ENCODE measurements around the gene TSPAN12.
"Not testable (repeated sequence)": the region's sequence is repeated elsewhere in the genome, so short reads cannot be mapped to it uniquely, and the experiment has no call there.

Gene TSPAN12

GRCh38 chr7:120799813-120800475 is 58.0 kb downstream of the TSPAN12 start:
- DNase-seq = no peak

GRCh38 chr7:120799147-120799546 is 58.8 kb downstream of the TSPAN12 start:
- no peak for DNase-seq

GRCh38 chr7:120797026-120797645 is 60.8 kb downstream of the TSPAN12 start:
- no peak for DNase-seq

- DNase-seq = no peak
These were observed 63.7 kb downstream of the TSPAN12 start for GRCh38 chr7:120794106-120794729.

- DNase-seq = no peak
These were observed 64.6 kb downstream of the TSPAN12 start for GRCh38 chr7:120793213-120793936.

- DNase-seq = no peak
These were observed 65.1 kb downstream of the TSPAN12 start for GRCh38 chr7:120792861-120793130.

GRCh38 chr7:120792091-120792860 is 65.7 kb downstream of the TSPAN12 start:
- peak; percentile 71 for DNase-seq

- DNase-seq = no peak
These were observed 72.8 kb downstream of the TSPAN12 start for GRCh38 chr7:120785095-120785494.

GRCh38 chr7:120783721-120784120 is 74.2 kb downstream of the TSPAN12 start:
- no peak for DNase-seq

GRCh38 chr7:120783273-120783672 is 74.7 kb downstream of the TSPAN12 start:
- DNase-seq = no peak

- not testable (repeated sequence) for DNase-seq
These were observed 76.0 kb downstream of the TSPAN12 start for GRCh38 chr7:120781924-120782323.

- DNase-seq = no peak
These were observed 77.0 kb downstream of the TSPAN12 start for GRCh38 chr7:120780938-120781337.

- DNase-seq = not testable (repeated sequence)
These were observed 77.5 kb downstream of the TSPAN12 start for GRCh38 chr7:120780451-120780850.

GRCh38 chr7:120779078-120779477 is 78.9 kb downstream of the TSPAN12 start:
- DNase-seq = not testable (repeated sequence)

GRCh38 chr7:120775755-120776154 is 82.2 kb downstream of the TSPAN12 start:
- DNase-seq = no peak

GRCh38 chr7:120774481-120774880 is 83.5 kb downstream of the TSPAN12 start:
- DNase-seq = no peak

GRCh38 chr7:120770206-120770605 is 87.7 kb downstream of the TSPAN12 start:
- DNase-seq = no peak

GRCh38 chr7:120760851-120761250 is 97.1 kb downstream of the TSPAN12 start:
- DNase-seq = no peak

- no peak for DNase-seq
These were observed 97.9 kb downstream of the TSPAN12 start for GRCh38 chr7:120760050-120760449.

GRCh38 chr7:120743128-120743527 is 114.8 kb downstream of the TSPAN12 start:
- peak; percentile 59 for DNase-seq

GRCh38 chr7:120742372-120742771 is 115.6 kb downstream of the TSPAN12 start:
- DNase-seq = peak; percentile 82

GRCh38 chr7:120741371-120742042 is 116.4 kb downstream of the TSPAN12 start:
- DNase-seq = peak; percentile 84
